ENCODE data around the gene ZNF205.
A peak's percentile ranks its signal among the peaks of the same experiment; 100 is the strongest.

ZNF205 gene

GRCh38 chr16:3131755-3132377, 19.5 kb downstream of the ZNF205 start:
- H3K4me1 ChIP-seq (ENCODE audit: control extremely low read depth in 1 of 4, control insufficient read depth in 4 of 4, insufficient read depth in 4 of 4, low read length in 3 of 4) = peaks cover 4 to 38% (median 28%) of the 10 kb centered on the region in 4 experiments
- peak; percentile 40 to 55 (median 55) for DNase-seq
- CTCF ChIA-PET = interaction anchor here (0.6 to 12.4 kb wide), 18 partner anchors 9 to 369 kb away, joined by 3 to 121 read pairs (median 6); partner anchors contain the start of gene ZNF205
- POLR2A ChIA-PET = no interaction called here
- no peaks in the 10 kb centered on the region for H3K27me3 ChIP-seq (replicated peaks in 2 of 5; ENCODE audit: control insufficient read depth in 4 of 5, insufficient read depth in 5 of 5, low read length in 4 of 5)
- no peaks in the 10 kb centered on the region for H3K9me3 ChIP-seq (ENCODE audit: control extremely low read depth in 1 of 5, control insufficient read depth in 4 of 5, insufficient read depth in 2 of 5, low read depth in 1 of 5, low read length in 4 of 5)
- no peak overlapping the region for H3K27ac ChIP-seq (ENCODE audit: insufficient read depth in 1 of 2, low read depth in 1 of 2, low read length in 2 of 2, poor library complexity in 1 of 2, severe bottlenecking in 2 of 2)
- H3K4me3 ChIP-seq (ENCODE audit: control insufficient read depth in 1 of 7, extremely low read depth in 1 of 7, insufficient read depth in 4 of 7, low read depth in 2 of 7, low read length in 6 of 7) = no peak overlapping the region
- H3K36me3 ChIP-seq (ENCODE audit: control insufficient read depth in 4 of 4, insufficient read depth in 4 of 4, low read length in 3 of 4) = peaks cover 0 to 16% (median 4%) of the 10 kb centered on the region in 4 experiments
- 60% methylated on average over 9 of the region's 12 CpGs for WGBS (ENCODE audit: insufficient coverage)

- 14% methylated on average over 5 of the region's 7 CpGs for WGBS (ENCODE audit: insufficient coverage)
- no peak for DNase-seq
- ChIA-PET CTCF (interaction anchor here (0.7 to 12.4 kb wide), 11 partner anchors 13 to 329 kb away, joined by 3 to 121 read pairs (median 4); no protein-coding TSS in a partner anchor), POLR2A (interaction anchor here (1.8 to 2.2 kb wide), 2 partner anchors 16 to 18 kb away, joined by 5 to 12 read pairs; no protein-coding TSS in a partner anchor)
- peaks cover 4 to 34% (median 26%) of the 10 kb centered on the region in 4 experiments for H3K4me1 ChIP-seq (ENCODE audit: control extremely low read depth in 1 of 4, control insufficient read depth in 4 of 4, insufficient read depth in 4 of 4, low read length in 3 of 4)
- no peaks in the 10 kb centered on the region for H3K9me3 ChIP-seq (ENCODE audit: control extremely low read depth in 1 of 5, control insufficient read depth in 4 of 5, insufficient read depth in 2 of 5, low read depth in 1 of 5, low read length in 4 of 5)
- peaks cover 0 to 24% (median 12%) of the 10 kb centered on the region in 4 experiments for H3K36me3 ChIP-seq (ENCODE audit: control insufficient read depth in 4 of 4, insufficient read depth in 4 of 4, low read length in 3 of 4)
- peak overlapping the region; percentile 56 to 99 (median 97) for H3K4me3 ChIP-seq (ENCODE audit: control insufficient read depth in 1 of 7, extremely low read depth in 1 of 7, insufficient read depth in 4 of 7, low read depth in 2 of 7, low read length in 6 of 7)
- no peaks in the 10 kb centered on the region for H3K27me3 ChIP-seq (replicated peaks in 2 of 5; ENCODE audit: control insufficient read depth in 4 of 5, insufficient read depth in 5 of 5, low read length in 4 of 5)
- peak overlapping the region; percentile 91 to 96 for H3K27ac ChIP-seq (ENCODE audit: insufficient read depth in 1 of 2, low read depth in 1 of 2, low read length in 2 of 2, poor library complexity in 1 of 2, severe bottlenecking in 2 of 2)
Measured at GRCh38 chr16:3133844-3134243, 21.5 kb downstream of the ZNF205 start.

DNA sequence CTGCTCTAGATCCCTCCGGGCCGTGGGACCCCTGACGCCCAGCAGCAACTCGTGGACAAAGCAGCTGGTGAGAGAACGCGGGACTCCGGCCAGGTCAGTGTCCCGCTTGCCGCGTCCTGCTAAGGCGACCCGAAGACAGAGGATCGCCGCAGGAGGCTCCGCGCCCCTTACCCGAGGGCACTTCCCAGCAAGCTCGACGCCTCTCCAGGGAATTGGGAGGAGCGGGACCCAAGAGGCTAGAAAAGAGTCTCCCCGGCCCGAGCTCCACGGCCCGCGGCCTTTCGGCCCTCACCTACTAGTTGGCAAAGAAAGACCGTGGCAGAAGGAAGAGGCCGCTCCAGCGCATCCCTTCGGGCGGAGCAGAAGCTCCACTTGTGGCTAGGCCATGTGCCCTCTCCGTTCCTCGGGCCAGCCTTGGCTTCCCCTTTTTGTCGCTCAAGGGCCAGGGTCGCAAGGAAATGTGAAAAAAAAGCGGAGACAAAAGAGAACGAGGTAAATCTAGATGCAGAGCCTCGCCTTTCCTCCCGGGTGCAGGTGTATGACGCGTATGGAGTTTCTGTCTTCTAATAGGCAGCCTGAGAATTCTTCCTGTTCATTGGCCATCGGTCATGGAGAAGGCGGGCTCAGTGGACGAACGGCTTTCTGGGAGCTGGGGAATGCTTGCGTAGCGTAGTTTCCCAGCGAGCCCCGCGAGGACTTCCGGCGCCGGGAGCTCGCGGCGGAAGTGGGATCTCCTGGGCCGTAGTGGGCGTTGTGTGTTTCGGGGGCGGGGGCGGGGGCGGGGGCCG, 22.1 kb downstream of the ZNF205 start, which contains the start of gene ZNF213:
ZNF213 (plus strand) TSS at position 692 of the 788 bp plus-strand sequence. CDS start 2,252 bp downstream, outside the sequence.
- WGBS (ENCODE audit: insufficient coverage) = under 1% methylated on average over 44 of the region's 63 CpGs
- no peaks in the 10 kb centered on the region for H3K9me3 ChIP-seq (ENCODE audit: control extremely low read depth in 1 of 5, control insufficient read depth in 4 of 5, insufficient read depth in 2 of 5, low read depth in 1 of 5, low read length in 4 of 5)
- H3K27me3 ChIP-seq (replicated peaks in 2 of 5; ENCODE audit: control insufficient read depth in 4 of 5, insufficient read depth in 5 of 5, low read length in 4 of 5) = no peaks in the 10 kb centered on the region
- H3K27ac ChIP-seq (ENCODE audit: insufficient read depth in 1 of 2, low read depth in 1 of 2, low read length in 2 of 2, poor library complexity in 1 of 2, severe bottlenecking in 2 of 2) = peak within 1 kb of the TSS; percentile 91 to 96
- peaks cover 0 to 30% (median 14%) of the 10 kb centered on the region in 4 experiments for H3K36me3 ChIP-seq (ENCODE audit: control insufficient read depth in 4 of 4, insufficient read depth in 4 of 4, low read length in 3 of 4)
- H3K4me3 ChIP-seq (ENCODE audit: control insufficient read depth in 1 of 7, extremely low read depth in 1 of 7, insufficient read depth in 4 of 7, low read depth in 2 of 7, low read length in 6 of 7) = peak within 1 kb of the TSS; percentile 56 to 99 (median 98)
- POLR2A ChIA-PET = interaction anchor here (1.0 to 2.2 kb wide), 3 partner anchors 13 to 18 kb away, joined by 3 to 12 read pairs (median 5); no protein-coding TSS in a partner anchor
- peaks cover 4 to 29% (median 20%) of the 10 kb centered on the region in 4 experiments for H3K4me1 ChIP-seq (ENCODE audit: control extremely low read depth in 1 of 4, control insufficient read depth in 4 of 4, insufficient read depth in 4 of 4, low read length in 3 of 4)
- CTCF ChIA-PET = interaction anchor here (0.7 to 12.4 kb wide), 13 partner anchors 8 to 329 kb away, joined by 3 to 121 read pairs (median 4); no protein-coding TSS in a partner anchor
- peak; percentile 98 to 99 (median 99) for DNase-seq

- no peak for DNase-seq
- Histone ChIP-seq H3K27ac (ENCODE audit: insufficient read depth in 1 of 2, low read depth in 1 of 2, low read length in 2 of 2, poor library complexity in 1 of 2, severe bottlenecking in 2 of 2) (peak overlapping the region; percentile 70 to 85), H3K27me3 (replicated peaks in 2 of 5; ENCODE audit: control insufficient read depth in 4 of 5, insufficient read depth in 5 of 5, low read length in 4 of 5) (no peaks in the 10 kb centered on the region), H3K9me3 (ENCODE audit: control extremely low read depth in 1 of 5, control insufficient read depth in 4 of 5, insufficient read depth in 2 of 5, low read depth in 1 of 5, low read length in 4 of 5) (no peaks in the 10 kb centered on the region), H3K4me1 (ENCODE audit: control extremely low read depth in 1 of 4, control insufficient read depth in 4 of 4, insufficient read depth in 4 of 4, low read length in 3 of 4) (peaks cover 4 to 24% (median 16%) of the 10 kb centered on the region in 4 experiments), H3K36me3 (ENCODE audit: control insufficient read depth in 4 of 4, insufficient read depth in 4 of 4, low read length in 3 of 4) (peaks cover 0 to 26% (median 13%) of the 10 kb centered on the region in 4 experiments), H3K4me3 (ENCODE audit: control insufficient read depth in 1 of 7, extremely low read depth in 1 of 7, insufficient read depth in 4 of 7, low read depth in 2 of 7, low read length in 6 of 7) (peak overlapping the region; percentile 56 to 99 (median 98))
- 0% methylated on average over 39 of the region's 43 CpGs for WGBS (ENCODE audit: insufficient coverage)
- POLR2A ChIA-PET = interaction anchor here (1.0 to 2.2 kb wide), 3 partner anchors 12 to 17 kb away, joined by 3 to 12 read pairs (median 5); no protein-coding TSS in a partner anchor
- CTCF ChIA-PET = interaction anchor here (0.8 to 12.4 kb wide), 9 partner anchors 9 to 328 kb away, joined by 3 to 121 read pairs (median 6); no protein-coding TSS in a partner anchor
Measured at GRCh38 chr16:3135126-3135715, 22.8 kb downstream of the ZNF205 start.

- no peak overlapping the region for H3K4me3 ChIP-seq (ENCODE audit: control insufficient read depth in 1 of 7, extremely low read depth in 1 of 7, insufficient read depth in 4 of 7, low read depth in 2 of 7, low read length in 6 of 7)
- H3K27ac ChIP-seq (ENCODE audit: insufficient read depth in 1 of 2, low read depth in 1 of 2, low read length in 2 of 2, poor library complexity in 1 of 2, severe bottlenecking in 2 of 2) = no peak overlapping the region
- peaks cover 4 to 24% (median 16%) of the 10 kb centered on the region in 4 experiments for H3K4me1 ChIP-seq (ENCODE audit: control extremely low read depth in 1 of 4, control insufficient read depth in 4 of 4, insufficient read depth in 4 of 4, low read length in 3 of 4)
- DNase-seq = no peak
- ChIA-PET POLR2A (no interaction called here), CTCF (interaction anchor here (1.0 to 12.4 kb wide), 4 partner anchors 9 to 32 kb away, joined by 3 to 121 read pairs (median 6); no protein-coding TSS in a partner anchor)
- H3K36me3 ChIP-seq (ENCODE audit: control insufficient read depth in 4 of 4, insufficient read depth in 4 of 4, low read length in 3 of 4) = peaks cover 0 to 41% (median 19%) of the 10 kb centered on the region in 4 experiments
- no peaks in the 10 kb centered on the region for H3K9me3 ChIP-seq (ENCODE audit: control extremely low read depth in 1 of 5, control insufficient read depth in 4 of 5, insufficient read depth in 2 of 5, low read depth in 1 of 5, low read length in 4 of 5)
- no peaks in the 10 kb centered on the region for H3K27me3 ChIP-seq (replicated peaks in 2 of 5; ENCODE audit: control insufficient read depth in 4 of 5, insufficient read depth in 5 of 5, low read length in 4 of 5)
- WGBS (ENCODE audit: insufficient coverage) = 96% methylated on average over 9 of the region's 13 CpGs
Measured at GRCh38 chr16:3137267-3137666, 24.9 kb downstream of the ZNF205 start.

GRCh38 chr16:3138342-3138741, 26.0 kb downstream of the ZNF205 start:
- WGBS (ENCODE audit: insufficient coverage) = 95% methylated on average over 18 of the region's 21 CpGs
- ChIA-PET POLR2A (no interaction called here), CTCF (interaction anchor here (1.0 to 12.4 kb wide), 4 partner anchors 9 to 31 kb away, joined by 3 to 121 read pairs (median 6); no protein-coding TSS in a partner anchor)
- no peak for DNase-seq
- H3K4me3 ChIP-seq (ENCODE audit: control insufficient read depth in 1 of 7, extremely low read depth in 1 of 7, insufficient read depth in 4 of 7, low read depth in 2 of 7, low read length in 6 of 7) = no peak overlapping the region
- H3K27me3 ChIP-seq (replicated peaks in 2 of 5; ENCODE audit: control insufficient read depth in 4 of 5, insufficient read depth in 5 of 5, low read length in 4 of 5) = no peaks in the 10 kb centered on the region
- H3K4me1 ChIP-seq (ENCODE audit: control extremely low read depth in 1 of 4, control insufficient read depth in 4 of 4, insufficient read depth in 4 of 4, low read length in 3 of 4) = peaks cover 4 to 20% (median 16%) of the 10 kb centered on the region in 4 experiments
- no peak overlapping the region for H3K27ac ChIP-seq (ENCODE audit: insufficient read depth in 1 of 2, low read depth in 1 of 2, low read length in 2 of 2, poor library complexity in 1 of 2, severe bottlenecking in 2 of 2)
- peaks cover 0 to 48% (median 24%) of the 10 kb centered on the region in 4 experiments for H3K36me3 ChIP-seq (ENCODE audit: control insufficient read depth in 4 of 4, insufficient read depth in 4 of 4, low read length in 3 of 4)
- H3K9me3 ChIP-seq (ENCODE audit: control extremely low read depth in 1 of 5, control insufficient read depth in 4 of 5, insufficient read depth in 2 of 5, low read depth in 1 of 5, low read length in 4 of 5) = no peaks in the 10 kb centered on the region

Measured in common myeloid progenitor, CD34-positive (primary cell).